ENCODE results near the gene FKBP1A. TPM values are rescaled to one million over a fixed set of nuclear protein-coding genes. Genes with fewer than 3 reads are reported as not detected.

Gene FKBP1A
- total RNA-seq, 2 experiments from 2014 or later: 247 to 252 TPM

- no peaks in the 10 kb centered on the region for H3K9me3 Mint-ChIP-seq
- no peak overlapping the region for H3K4me3 Mint-ChIP-seq
- no peak overlapping the region for H3K27ac Mint-ChIP-seq
- CTCF ChIA-PET: no interaction called here
- no peaks in the 10 kb centered on the region for H3K27me3 Mint-ChIP-seq
- intact Hi-C loops (cut with micrococcal nuclease): no loop called here
- H3K36me3 Mint-ChIP-seq: peaks cover 23% of the 10 kb centered on the region
- H3K4me1 Mint-ChIP-seq (ENCODE audit: low read depth): peaks cover 94% of the 10 kb centered on the region
- DNase-seq: no peak
- POLR2A ChIA-PET: interaction anchor here (2.5 kb wide), 1 partner anchor 10 kb away, joined by 13 read pairs; no protein-coding TSS in a partner anchor
Observed at GRCh38 chr20:1381753-1382591, 10.9 kb downstream of the FKBP1A start.

DNA sequence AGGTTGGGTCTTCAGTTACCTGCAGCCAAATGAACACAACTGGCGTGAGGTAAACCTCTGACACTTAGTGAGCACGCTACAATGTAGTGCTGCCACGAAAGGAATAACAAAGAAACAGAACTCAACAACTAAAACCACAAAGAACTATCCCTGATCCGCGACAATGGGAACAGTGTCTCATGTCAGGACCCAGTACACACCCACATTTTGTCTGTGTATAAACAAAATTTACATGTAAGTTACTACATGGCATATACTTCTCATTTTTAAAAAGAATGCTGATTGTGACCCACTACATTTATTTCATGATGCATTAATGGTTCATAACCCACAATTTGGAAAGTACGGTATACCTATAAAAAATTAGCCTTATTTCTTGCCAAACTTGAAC, 14.1 kb downstream of the FKBP1A start:
- Mint-ChIP-seq H3K27ac (peak overlapping the region; percentile 95), H3K36me3 (peaks cover 40% of the 10 kb centered on the region), H3K4me3 (no peak overlapping the region), H3K4me1 (ENCODE audit: low read depth) (peaks cover 85% of the 10 kb centered on the region), H3K27me3 (no peaks in the 10 kb centered on the region), H3K9me3 (no peaks in the 10 kb centered on the region)
- ChIA-PET POLR2A (interaction anchor here (1.0 kb wide), 1 partner anchor 11 kb away, joined by 3 read pairs; no protein-coding TSS in a partner anchor), CTCF (interaction anchor here (0.9 to 1.3 kb wide), 2 partner anchors 13 to 14 kb away, joined by 3 to 4 read pairs; partner anchors contain the start of gene FKBP1A)
- intact Hi-C loops (cut with micrococcal nuclease): no loop called here
- no peak for DNase-seq

DNA sequence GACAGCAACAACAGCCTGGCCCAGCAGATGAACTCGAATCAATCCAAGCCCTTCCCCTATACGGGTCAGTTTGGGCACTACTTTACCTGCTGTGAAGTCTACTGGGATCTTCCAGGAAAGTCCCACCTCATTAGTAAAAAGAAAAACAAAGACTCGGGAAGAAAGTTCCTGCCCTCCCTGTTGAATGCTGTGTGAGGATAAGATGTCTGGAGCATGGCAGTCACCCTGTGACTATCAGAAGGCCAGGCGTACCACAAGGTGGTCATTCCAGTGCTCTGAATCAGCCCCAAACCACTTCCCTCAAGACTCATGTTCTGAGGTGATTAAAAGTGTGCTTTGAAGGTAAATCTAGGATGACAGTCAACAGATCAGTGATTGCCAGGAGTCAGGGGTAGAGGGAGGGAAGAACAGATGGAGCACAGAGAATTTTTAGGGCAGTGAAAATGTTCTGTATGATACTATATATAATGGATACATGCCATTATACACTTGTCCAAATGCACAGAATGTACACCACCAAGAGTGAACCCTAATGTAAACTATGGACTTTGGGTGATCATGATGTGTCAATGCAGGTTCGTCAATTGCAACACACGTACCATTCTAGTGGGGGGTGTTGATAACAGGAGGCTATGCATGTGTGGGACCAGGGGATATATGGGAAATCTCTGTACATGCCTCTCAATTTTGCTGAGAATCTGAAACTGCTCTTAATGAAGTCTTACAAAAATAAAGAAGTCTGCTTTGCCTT, 14.7 kb downstream of the FKBP1A start:
- H3K4me1 Mint-ChIP-seq (ENCODE audit: low read depth): peaks cover 84% of the 10 kb centered on the region
- peak overlapping the region; percentile 34 for H3K4me3 Mint-ChIP-seq
- H3K36me3 Mint-ChIP-seq: peaks cover 42% of the 10 kb centered on the region
- H3K27ac Mint-ChIP-seq: peak overlapping the region; percentile 95
- CTCF ChIA-PET: interaction anchor here (1.2 to 1.3 kb wide), 3 partner anchors 13 to 65 kb away, joined by 3 to 7 read pairs (median 5); no protein-coding TSS in a partner anchor
- DNase-seq: peak; percentile 66
- no peaks in the 10 kb centered on the region for H3K27me3 Mint-ChIP-seq
- no peaks in the 10 kb centered on the region for H3K9me3 Mint-ChIP-seq
- intact Hi-C loops (cut with micrococcal nuclease): loop anchor here (1.0 kb wide), 3 partner anchors 13 to 53 kb away; no protein-coding TSS in a partner anchor
- POLR2A ChIA-PET: interaction anchor here (1.2 to 2.1 kb wide), 4 partner anchors 14 to 53 kb away, joined by 3 to 8 read pairs (median 6); no protein-coding TSS in a partner anchor

DNA sequence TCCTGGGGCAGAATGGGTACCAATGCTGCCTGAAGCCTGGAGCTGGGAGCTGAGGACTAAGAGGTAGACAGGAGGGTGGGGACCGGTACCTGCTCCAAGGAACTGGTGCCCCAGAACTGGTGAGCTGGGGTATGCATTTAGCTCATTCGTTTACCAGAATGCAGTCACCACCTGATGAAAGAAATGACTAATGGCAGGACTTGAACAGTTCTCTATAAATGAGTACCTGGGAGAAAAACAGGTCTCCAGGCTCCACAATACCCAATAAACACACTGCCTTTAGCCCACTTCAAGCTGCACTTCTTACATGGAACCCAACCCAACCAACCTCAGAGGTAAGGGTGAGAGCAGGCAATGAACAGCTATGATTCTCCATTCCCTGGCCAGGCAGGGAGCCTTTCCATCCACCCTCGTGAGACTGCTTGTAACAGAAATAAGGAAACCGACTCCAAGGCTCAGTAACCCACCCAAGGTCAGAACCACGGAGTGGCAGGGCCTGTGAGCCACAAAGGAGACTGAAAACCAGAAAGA, 15.4 kb downstream of the FKBP1A start:
- no peaks in the 10 kb centered on the region for H3K9me3 Mint-ChIP-seq
- POLR2A ChIA-PET: interaction anchor here (0.8 to 2.1 kb wide), 7 partner anchors 9 to 52 kb away, joined by 3 to 8 read pairs (median 4); no protein-coding TSS in a partner anchor
- peak overlapping the region; percentile 34 for H3K4me3 Mint-ChIP-seq
- peak overlapping the region; percentile 95 for H3K27ac Mint-ChIP-seq
- peaks cover 80% of the 10 kb centered on the region for H3K4me1 Mint-ChIP-seq (ENCODE audit: low read depth)
- CTCF ChIA-PET: interaction anchor here (1.2 to 1.3 kb wide), 6 partner anchors 14 to 65 kb away, joined by 3 to 7 read pairs (median 5); partner anchors contain the start of gene FKBP1A
- no peaks in the 10 kb centered on the region for H3K27me3 Mint-ChIP-seq
- DNase-seq: peak; percentile 64
- H3K36me3 Mint-ChIP-seq: peaks cover 44% of the 10 kb centered on the region
- intact Hi-C loops (cut with micrococcal nuclease): loop anchor here (1.0 kb wide), 3 partner anchors 14 to 52 kb away; no protein-coding TSS in a partner anchor

DNA sequence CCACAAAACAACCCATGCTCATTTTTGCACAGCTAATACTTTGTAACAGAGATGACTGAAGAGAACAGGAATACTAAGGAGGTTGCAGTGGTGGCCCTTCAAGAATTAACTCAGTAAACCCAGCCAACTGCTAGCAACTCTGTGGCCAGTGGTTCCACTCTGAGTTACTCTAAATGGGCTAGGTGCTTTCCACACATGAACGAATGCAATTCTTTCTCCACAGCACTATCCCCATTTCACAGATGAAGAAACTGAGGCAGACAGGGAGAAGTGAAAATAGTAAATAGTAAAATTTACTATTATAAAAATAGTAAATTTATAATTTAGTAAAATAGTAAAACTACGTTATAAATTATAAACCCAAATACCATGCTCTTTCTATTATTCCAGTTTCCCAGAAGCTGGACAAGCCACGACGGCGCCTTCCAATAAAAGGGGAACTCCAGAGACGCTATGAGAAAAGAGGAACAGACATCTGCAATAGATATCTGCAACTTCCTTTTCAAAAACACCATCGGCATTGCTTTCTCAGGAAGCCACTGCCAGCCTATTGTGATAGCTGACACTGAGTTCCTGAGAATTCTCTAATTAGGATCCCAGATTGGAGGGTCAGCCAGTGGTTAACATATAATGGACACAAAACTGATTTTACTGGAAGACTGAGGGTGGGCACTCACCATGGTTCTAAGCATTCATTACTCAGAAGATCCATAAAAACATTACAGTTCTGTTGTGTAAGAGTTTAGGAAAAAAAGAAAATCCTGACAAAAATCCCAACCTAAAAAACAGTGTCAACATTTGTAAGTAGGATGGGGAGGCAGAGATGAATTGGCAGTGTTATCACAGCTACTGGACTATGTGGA, 16.2 kb downstream of the FKBP1A start:
- Mint-ChIP-seq H3K27ac (peak overlapping the region; percentile 95), H3K4me1 (ENCODE audit: low read depth) (peaks cover 76% of the 10 kb centered on the region), H3K27me3 (no peaks in the 10 kb centered on the region), H3K9me3 (no peaks in the 10 kb centered on the region), H3K4me3 (peak overlapping the region; percentile 22), H3K36me3 (peaks cover 48% of the 10 kb centered on the region)
- no peak for DNase-seq
- intact Hi-C loops (cut with micrococcal nuclease): loop anchor here (1.0 kb wide), 3 partner anchors 15 to 51 kb away; no protein-coding TSS in a partner anchor
- ChIA-PET CTCF (interaction anchor here (1.2 to 1.3 kb wide), 6 partner anchors 14 to 64 kb away, joined by 3 to 7 read pairs (median 5); partner anchors contain the start of gene FKBP1A), POLR2A (interaction anchor here (0.8 to 2.1 kb wide), 8 partner anchors 10 to 51 kb away, joined by 3 to 8 read pairs (median 4); no protein-coding TSS in a partner anchor)

- intact Hi-C loops (cut with micrococcal nuclease): no loop called here
- CTCF ChIA-PET: no interaction called here
- H3K27ac Mint-ChIP-seq: peak overlapping the region; percentile 69
- DNase-seq: no peak
- H3K27me3 Mint-ChIP-seq: no peaks in the 10 kb centered on the region
- H3K4me3 Mint-ChIP-seq: no peak overlapping the region
- POLR2A ChIA-PET: interaction anchor here (1.0 to 2.1 kb wide), 2 partner anchors 16 to 48 kb away, joined by 3 to 8 read pairs; no protein-coding TSS in a partner anchor
- H3K36me3 Mint-ChIP-seq: peaks cover 52% of the 10 kb centered on the region
- no peaks in the 10 kb centered on the region for H3K9me3 Mint-ChIP-seq
- H3K4me1 Mint-ChIP-seq (ENCODE audit: low read depth): peaks cover 76% of the 10 kb centered on the region
Observed at GRCh38 chr20:1376007-1376406, 16.8 kb downstream of the FKBP1A start.

- Mint-ChIP-seq H3K27me3 (no peaks in the 10 kb centered on the region), H3K36me3 (peaks cover 53% of the 10 kb centered on the region), H3K4me1 (ENCODE audit: low read depth) (peaks cover 71% of the 10 kb centered on the region), H3K27ac (peak overlapping the region; percentile 69), H3K9me3 (no peaks in the 10 kb centered on the region), H3K4me3 (no peak overlapping the region)
- intact Hi-C loops (cut with micrococcal nuclease): no loop called here
- DNase-seq: no peak
- ChIA-PET CTCF (no interaction called here), POLR2A (no interaction called here)
Observed at GRCh38 chr20:1375515-1375914, 17.3 kb downstream of the FKBP1A start.

- peaks cover 60% of the 10 kb centered on the region for H3K4me1 Mint-ChIP-seq (ENCODE audit: low read depth)
- H3K4me3 Mint-ChIP-seq: no peak overlapping the region
- H3K27me3 Mint-ChIP-seq: no peaks in the 10 kb centered on the region
- intact Hi-C loops (cut with micrococcal nuclease): no loop called here
- DNase-seq: no peak
- ChIA-PET CTCF (no interaction called here), POLR2A (no interaction called here)
- no peak overlapping the region for H3K27ac Mint-ChIP-seq
- H3K9me3 Mint-ChIP-seq: no peaks in the 10 kb centered on the region
- H3K36me3 Mint-ChIP-seq: peaks cover 56% of the 10 kb centered on the region
Observed at GRCh38 chr20:1374246-1374645, 18.6 kb downstream of the FKBP1A start.

GRCh38 chr20:1373614-1374013, 19.2 kb downstream of the FKBP1A start:
- no peaks in the 10 kb centered on the region for H3K27me3 Mint-ChIP-seq
- ChIA-PET POLR2A (no interaction called here), CTCF (no interaction called here)
- H3K27ac Mint-ChIP-seq: no peak overlapping the region
- no peaks in the 10 kb centered on the region for H3K9me3 Mint-ChIP-seq
- intact Hi-C loops (cut with micrococcal nuclease): no loop called here
- peaks cover 54% of the 10 kb centered on the region for H3K4me1 Mint-ChIP-seq (ENCODE audit: low read depth)
- no peak overlapping the region for H3K4me3 Mint-ChIP-seq
- H3K36me3 Mint-ChIP-seq: peaks cover 59% of the 10 kb centered on the region
- DNase-seq: no peak

- no peaks in the 10 kb centered on the region for H3K9me3 Mint-ChIP-seq
- intact Hi-C loops (cut with micrococcal nuclease): no loop called here
- H3K27ac Mint-ChIP-seq: peak overlapping the region; percentile 11
- CTCF ChIA-PET: no interaction called here
- POLR2A ChIA-PET: no interaction called here
- H3K4me1 Mint-ChIP-seq (ENCODE audit: low read depth): peaks cover 48% of the 10 kb centered on the region
- DNase-seq: no peak
- no peak overlapping the region for H3K4me3 Mint-ChIP-seq
- H3K36me3 Mint-ChIP-seq: peaks cover 62% of the 10 kb centered on the region
- no peaks in the 10 kb centered on the region for H3K27me3 Mint-ChIP-seq
Observed at GRCh38 chr20:1373036-1373435, 19.8 kb downstream of the FKBP1A start.

Data from activated CD4-positive, alpha-beta memory T cell treated with anti-CD3 and anti-CD28 coated beads for 36 hours (primary cell).